ENCODE data around the gene SPSB1.

SPSB1 gene

GRCh38 chr1:9402717-9403225 lies 110.1 kb downstream of the SPSB1 start:
- no peak overlapping the region for H3K27ac Mint-ChIP-seq
- no peaks in the 10 kb centered on the region for H3K9me3 Mint-ChIP-seq
- H3K4me3 Mint-ChIP-seq, result no peak overlapping the region
- H3K4me1 Mint-ChIP-seq, result peaks cover 24% of the 10 kb centered on the region
- no peaks in the 10 kb centered on the region for H3K27me3 Mint-ChIP-seq
- no peaks in the 10 kb centered on the region for H3K36me3 Mint-ChIP-seq

- H3K4me1 Mint-ChIP-seq, result peaks cover 19% of the 10 kb centered on the region
- H3K4me3 Mint-ChIP-seq, result no peak overlapping the region
- H3K27ac Mint-ChIP-seq, result peak overlapping the region; percentile 89
- H3K27me3 Mint-ChIP-seq, result no peaks in the 10 kb centered on the region
- H3K9me3 Mint-ChIP-seq, result no peaks in the 10 kb centered on the region
- H3K36me3 Mint-ChIP-seq, result no peaks in the 10 kb centered on the region
These were observed 111.6 kb downstream of the SPSB1 start for GRCh38 chr1:9404117-9404914.

- Mint-ChIP-seq H3K4me3 (no peak overlapping the region), H3K9me3 (no peaks in the 10 kb centered on the region), H3K27me3 (no peaks in the 10 kb centered on the region), H3K4me1 (peaks cover 17% of the 10 kb centered on the region), H3K27ac (peak overlapping the region; percentile 55), H3K36me3 (no peaks in the 10 kb centered on the region)
These were observed 113.4 kb downstream of the SPSB1 start for GRCh38 chr1:9406111-9406510.

- Mint-ChIP-seq H3K4me3 (no peak overlapping the region), H3K4me1 (peaks cover 44% of the 10 kb centered on the region), H3K9me3 (no peaks in the 10 kb centered on the region), H3K27ac (peak overlapping the region; percentile 30), H3K27me3 (no peaks in the 10 kb centered on the region), H3K36me3 (no peaks in the 10 kb centered on the region)
These were observed 118.1 kb downstream of the SPSB1 start for GRCh38 chr1:9410737-9411297.

GRCh38 chr1:9413071-9413876 lies 120.6 kb downstream of the SPSB1 start:
- Mint-ChIP-seq H3K4me3 (no peak overlapping the region), H3K9me3 (no peaks in the 10 kb centered on the region), H3K36me3 (no peaks in the 10 kb centered on the region), H3K27me3 (peaks cover 2% of the 10 kb centered on the region), H3K4me1 (peaks cover 57% of the 10 kb centered on the region), H3K27ac (no peak overlapping the region)

- Mint-ChIP-seq H3K9me3 (no peaks in the 10 kb centered on the region), H3K4me3 (no peak overlapping the region), H3K27ac (no peak overlapping the region), H3K4me1 (peaks cover 58% of the 10 kb centered on the region), H3K36me3 (no peaks in the 10 kb centered on the region), H3K27me3 (peaks cover 2% of the 10 kb centered on the region)
These were observed 121.2 kb downstream of the SPSB1 start for GRCh38 chr1:9413877-9414213.

DNA sequence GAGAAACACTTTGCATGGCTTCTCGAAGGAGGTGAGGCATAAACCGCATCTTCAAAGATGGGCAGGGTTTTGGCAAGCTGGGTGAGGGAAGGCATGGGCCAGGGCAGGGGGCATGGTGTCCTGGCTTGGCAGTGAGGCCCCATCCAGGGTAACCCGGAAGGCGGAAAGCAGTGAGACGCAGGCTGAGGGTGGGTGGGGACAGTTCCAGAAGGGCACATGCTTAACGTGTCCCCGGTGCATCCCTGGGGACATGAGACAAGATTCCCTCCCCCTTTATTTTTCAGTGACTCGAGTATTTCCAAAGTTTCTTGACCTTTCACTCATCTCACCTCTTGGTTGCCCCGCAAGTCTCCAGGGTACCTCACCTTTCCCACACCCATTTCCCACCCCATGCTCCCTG lies 123.8 kb downstream of the SPSB1 start:
- Mint-ChIP-seq H3K27me3 (peaks cover 2% of the 10 kb centered on the region), H3K4me3 (no peak overlapping the region), H3K4me1 (peaks cover 58% of the 10 kb centered on the region), H3K9me3 (no peaks in the 10 kb centered on the region), H3K27ac (peak overlapping the region; percentile 61), H3K36me3 (no peaks in the 10 kb centered on the region)

DNA sequence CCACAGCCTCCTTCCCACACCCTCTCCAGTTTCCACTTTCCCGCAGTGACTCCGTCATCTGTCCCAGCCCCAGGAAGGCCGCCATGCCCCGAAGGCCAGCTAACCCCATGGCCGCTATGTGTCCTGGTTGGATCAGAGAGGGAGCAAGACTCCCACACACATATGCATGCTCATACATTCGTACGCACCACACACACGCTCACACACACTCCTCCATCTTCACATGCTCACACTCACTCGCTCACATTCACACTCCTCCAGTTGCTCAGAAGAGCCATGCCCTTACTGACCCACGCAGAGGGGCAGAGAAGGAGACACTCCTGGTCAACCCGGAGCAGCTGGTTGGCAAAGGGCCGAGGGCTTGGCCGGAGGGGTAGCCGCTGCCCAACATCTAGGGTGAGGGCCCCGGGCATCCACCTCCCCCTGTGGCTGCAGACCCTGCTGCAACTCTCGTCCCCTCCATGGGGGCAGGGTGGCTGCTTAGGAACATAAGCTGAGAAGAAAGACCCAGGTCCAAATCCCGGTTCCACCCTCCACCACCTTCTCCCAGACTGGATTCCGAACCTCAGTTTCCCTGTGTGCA lies 124.3 kb downstream of the SPSB1 start:
- Mint-ChIP-seq H3K36me3 (no peaks in the 10 kb centered on the region), H3K27ac (peak overlapping the region; percentile 61), H3K4me1 (peaks cover 53% of the 10 kb centered on the region), H3K9me3 (no peaks in the 10 kb centered on the region), H3K27me3 (peaks cover 2% of the 10 kb centered on the region), H3K4me3 (peak overlapping the region; percentile 44)

DNA sequence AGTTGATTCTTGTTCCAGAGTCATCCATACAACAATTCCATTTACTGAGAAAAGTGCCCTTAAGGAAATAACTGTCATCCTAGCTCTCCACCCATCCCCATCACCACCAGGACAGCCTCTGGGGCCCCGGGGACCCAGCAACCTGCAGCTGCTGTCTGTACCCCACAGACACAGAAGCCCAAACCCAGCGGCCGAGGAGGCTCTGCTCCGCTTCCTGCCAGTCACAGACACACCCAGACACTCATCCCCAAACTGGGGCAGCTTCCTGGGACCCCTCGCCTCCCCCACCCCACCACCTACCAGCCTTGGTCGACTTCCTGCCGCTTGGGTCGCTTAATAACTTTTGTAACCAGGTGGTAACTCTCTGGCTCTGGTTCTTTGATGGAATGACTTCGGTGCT lies 125.0 kb downstream of the SPSB1 start:
- Mint-ChIP-seq H3K9me3 (no peaks in the 10 kb centered on the region), H3K36me3 (no peaks in the 10 kb centered on the region), H3K27ac (peak overlapping the region; percentile 55), H3K4me3 (peak overlapping the region; percentile 44), H3K27me3 (peaks cover 2% of the 10 kb centered on the region), H3K4me1 (peaks cover 51% of the 10 kb centered on the region)

GRCh38 chr1:9418851-9419250 lies 126.2 kb downstream of the SPSB1 start:
- H3K36me3 Mint-ChIP-seq, result no peaks in the 10 kb centered on the region
- peaks cover 2% of the 10 kb centered on the region for H3K27me3 Mint-ChIP-seq
- no peak overlapping the region for H3K27ac Mint-ChIP-seq
- peak overlapping the region; percentile 47 for H3K4me3 Mint-ChIP-seq
- peaks cover 49% of the 10 kb centered on the region for H3K4me1 Mint-ChIP-seq
- no peaks in the 10 kb centered on the region for H3K9me3 Mint-ChIP-seq
